HepG2 (cell line): Measurements from ENCODE around the gene WBP1. TPM values are rescaled to one million over a fixed set of nuclear protein-coding genes. Genes with fewer than 3 reads are reported as not detected.
A peak's percentile ranks its signal among the peaks of the same experiment; 100 is the strongest.

Source experiments
- ATF5 ChIP-seq: sonication (generic); formaldehyde crosslinking; IDR thresholded peaks from 2 replicates; pipeline ENCODE4 v1.4.0; 2020; ENCODE audit warnings: mild to moderate bottlenecking, low read depth, missing genetic modification reagents
- DPF2 ChIP-seq: sonication (generic); formaldehyde crosslinking; IDR thresholded peaks from 2 replicates; pipeline ENCODE4 v1.4.0; 2020; ENCODE audit warnings: mild to moderate bottlenecking, low read depth, missing genetic modification reagents, borderline replicate concordance
- GTF2F1 ChIP-seq: fragments of 150-350 bp; IDR thresholded peaks from 2 replicates; pipeline ENCODE4 v1.6.1; 2014; ENCODE audit warnings: low read length
- IKZF5 ChIP-seq: IDR thresholded peaks from 2 replicates; pipeline ENCODE4 v1.6.1; 2018; ENCODE audit warnings: missing genetic modification reagents, mild to moderate bottlenecking, missing compliant biosample characterization
- SRY ChIP-seq: sonication (generic); formaldehyde crosslinking; IDR thresholded peaks from 2 replicates; pipeline ENCODE4 v1.8.0; 2022; ENCODE audit warnings: mild to moderate bottlenecking, missing genetic modification reagents
- ZBTB33 ChIP-seq: sonication (generic); formaldehyde crosslinking; IDR thresholded peaks from 2 replicates; pipeline ENCODE4 v1.4.0; 2020; ENCODE audit warnings: missing genetic modification reagents
- ZC3H13 ChIP-seq: sonication (generic); formaldehyde crosslinking; IDR thresholded peaks from 2 replicates; pipeline ENCODE4 v1.8.1; 2023; ENCODE audit warnings: mild to moderate bottlenecking, missing genetic modification reagents, moderate library complexity
- ZFYVE20 ChIP-seq: sonication (generic); formaldehyde crosslinking; IDR thresholded peaks from 2 replicates; pipeline ENCODE4 v1.8.0; 2023; ENCODE audit warnings: low read depth, mild to moderate bottlenecking, moderate library complexity, missing genetic modification reagents, borderline replicate concordance
- ZMAT5 ChIP-seq: sonication (generic); formaldehyde crosslinking; IDR thresholded peaks from 2 replicates; pipeline ENCODE4 v1.5.0; 2020; ENCODE audit warnings: mild to moderate bottlenecking, low read depth, missing genetic modification reagents, borderline replicate concordance
- ZNF224 ChIP-seq: sonication (generic); formaldehyde crosslinking; IDR thresholded peaks from 2 replicates; pipeline ENCODE4 v1.5.0; 2020; ENCODE audit warnings: mild to moderate bottlenecking, missing genetic modification reagents
- ZNF296 ChIP-seq: sonication (generic); formaldehyde crosslinking; conservative IDR thresholded peaks from 2 replicates; pipeline ENCODE4 v1.5.0; 2020; ENCODE audit warnings: mild to moderate bottlenecking, missing genetic modification reagents
- ZNF432 ChIP-seq: sonication (generic); formaldehyde crosslinking; IDR thresholded peaks from 2 replicates; pipeline ENCODE4 v1.5.0; 2020; ENCODE audit warnings: missing genetic modification reagents, mild to moderate bottlenecking, borderline replicate concordance
- ZNF550 ChIP-seq: sonication (generic); formaldehyde crosslinking; IDR thresholded peaks from 2 replicates; pipeline ENCODE4 v1.4.0; 2020; ENCODE audit warnings: mild to moderate bottlenecking, missing genetic modification reagents, borderline replicate concordance
- ZNF574 ChIP-seq: sonication (generic); formaldehyde crosslinking; IDR thresholded peaks from 2 replicates; pipeline ENCODE4 v1.4.0; 2020; ENCODE audit warnings: missing genetic modification reagents
- ZNF598 ChIP-seq: sonication (generic); formaldehyde crosslinking; IDR thresholded peaks from 2 replicates; pipeline ENCODE4 v1.5.1; 2020; ENCODE audit warnings: mild to moderate bottlenecking, missing genetic modification reagents, borderline replicate concordance
- ZSCAN20 ChIP-seq: sonication (generic); formaldehyde crosslinking; IDR thresholded peaks from 2 replicates; pipeline ENCODE4 v1.4.0; 2020; ENCODE audit warnings: missing genetic modification reagents, mild to moderate bottlenecking, borderline replicate concordance
- polyA plus RNA-seq, 8 experiments: library from polyadenylated mRNA; depleted of rRNA in 3 of 8; stranded (reverse) in 7 of 8; unstranded in 1 of 8; fragments of >200 nt; fragmentation: Illumina TruSeq in 4 of 8; extraction: Trizol in 4 of 8; gene quantifications; 2 replicates each; pipeline versions ENCODE4 v1.2.1 to v1.2.3, GENCODE V29; 2011 to 2016; ENCODE audit warnings: low read depth in 4 of 8, missing spikeins in 1 of 8, mixed read lengths in 1 of 8; ENCODE audit not compliant: insufficient read depth in 1 of 8
- total RNA-seq, 5 experiments: library from RNA; depleted of rRNA; stranded (reverse); fragments of >200 nt; fragmentation: Illumina TruSeq; extraction: Trizol; gene quantifications; 2 replicates each; pipeline ENCODE4 v1.2.3, GENCODE V29; 2016; ENCODE audit warnings: low read depth in 1 of 5

Gene WBP1
- total and polyA plus RNA-seq, 2 of the 13 experiments (the other 11 are each of a cell fraction or from before 2014, with no cell fraction given): 38.8 to 85.7 TPM

GRCh38 chr2:74503506-74504475 lies 45.6 kb downstream of the WBP1 start (continued):
- peak; percentile 65; the same call in 1 of the 2 replicates for TF ChIP-seq ZC3H13 (CRISPR knock-in tag)
- no peak for TF ChIP-seq GTF2F1
- TF ChIP-seq ATF5: no peak
- peak; percentile 47; the same call in 1 of the 2 replicates for TF ChIP-seq SRY
- no peak for TF ChIP-seq IKZF5 (CRISPR knock-in tag)
- TF ChIP-seq ZFYVE20 (CRISPR knock-in tag): no peak
- TF ChIP-seq ZNF550 (CRISPR knock-in tag): peak; percentile 52; the same call in 1 of the 2 replicates
- no peak for TF ChIP-seq DPF2 (CRISPR knock-in tag)
- TF ChIP-seq ZNF296 (CRISPR knock-in tag): no peak
- no peak for TF ChIP-seq ZNF224 (CRISPR knock-in tag)
- no peak for TF ChIP-seq ZMAT5 (CRISPR knock-in tag)
- TF ChIP-seq ZNF574 (CRISPR knock-in tag): peak; percentile 13
- TF ChIP-seq ZBTB33 (CRISPR knock-in tag): no peak
- no peak for TF ChIP-seq ZNF598 (CRISPR knock-in tag)
- 0 out of 2 replicates have a peak, but pooled peaks have one; percentile 35 for TF ChIP-seq ZSCAN20 (CRISPR knock-in tag)
- no peak for TF ChIP-seq ZNF432 (CRISPR knock-in tag)
